A549 (cell line): Measurements from ENCODE around the gene FMOD. TPM values are rescaled to one million over a fixed set of nuclear protein-coding genes. Genes with fewer than 3 reads are reported as not detected.

Source experiments
- ATAC-seq, 2 experiments: fragments of 200-7000 bp in 1 of 2; fragments of >200 bp in 1 of 2; cut with Nextera tagmentation in 1 of 2; cut with Tn5 transposase in 1 of 2; 3 replicates each; pipeline versions ENCODE4 v1.8.0 to v1.9.1; 2018 to 2020; ENCODE audit warnings: mild to moderate bottlenecking in 1 of 2, moderate library complexity in 1 of 2
- CTCF ChIA-PET: fragments of 300-600 bp; sonication (Branson Sonifier 250); formaldehyde crosslinking; extraction: SDS; loops from one replicate; lab custom pipeline; 2021; ENCODE audit warnings: antibody characterized with exemption, inconsistent platforms; lab: Yijun Ruan, JAX
- POLR2A ChIA-PET: fragments of 350-600 bp; formaldehyde crosslinking; extraction: SDS; loops from one replicate; lab custom pipeline; 2021; ENCODE audit warnings: antibody characterized with exemption, inconsistent platforms; lab: Yijun Ruan, JAX
- DNase-seq, 2 experiments: peaks; one replicate each; pipeline versions ENCODE4 v3.0.0 to v3.0.0-alpha.2; 2011 to 2016; ENCODE audit warnings: low read depth in 1 of 2, low spot score in 1 of 2
- FAIRE-seq: peaks from 2 replicates; lab custom pipeline; 2011; peaks lifted over from hg19 to GRCh38; lab: Jason Lieb, UNC
- H3K27ac ChIP-seq, 2 experiments: fragments of >200 bp; sonication (Bioruptor Twin); formaldehyde crosslinking; 3 replicates each; pipeline ENCODE4 v1.5.1; 2016 to 2017
- H3K4me1 ChIP-seq: fragments of >200 bp; sonication (Bioruptor Twin); formaldehyde crosslinking; 3 replicates; pipeline ENCODE4 v1.6.1; 2016
- H3K4me2 ChIP-seq: fragments of >200 bp; sonication (Bioruptor Twin); formaldehyde crosslinking; 3 replicates; pipeline ENCODE4 v1.6.1; 2016
- H3K4me3 ChIP-seq: fragments of >200 bp; sonication (Bioruptor Twin); formaldehyde crosslinking; 3 replicates; pipeline ENCODE4 v1.5.1; 2016
- H3K9me3 ChIP-seq: fragments of >200 bp; sonication (Bioruptor Twin); formaldehyde crosslinking; 3 replicates; pipeline ENCODE4 v1.6.1; 2016
- EHF ChIP-seq: fragments of 250-450 bp; sonication (Bioruptor Pico); IDR thresholded peaks from 2 replicates; pipeline ENCODE4 v1.5.0; 2020; ENCODE audit warnings: mild to moderate bottlenecking
- ESRRA ChIP-seq: fragments of 150-350 bp; IDR thresholded peaks from 2 replicates; pipeline ENCODE4 v1.6.1; 2014; ENCODE audit warnings: mild to moderate bottlenecking, low read length, borderline replicate concordance
- FOSB ChIP-seq: fragments of 250-450 bp; sonication (Bioruptor Pico); IDR thresholded peaks from 2 replicates; pipeline ENCODE4 v1.5.0; 2020; ENCODE audit warnings: mild to moderate bottlenecking, moderate library complexity
- FOXS1 ChIP-seq: fragments of 250-450 bp; sonication (Bioruptor Pico); IDR thresholded peaks from 2 replicates; pipeline ENCODE4 v1.5.0; 2020; ENCODE audit warnings: mild to moderate bottlenecking, moderate library complexity
- GATA3 ChIP-seq: IDR thresholded peaks from 2 replicates; pipeline ENCODE4 v1.6.1; 2012; ENCODE audit warnings: borderline replicate concordance
- HDAC2 ChIP-seq: fragments of 200-600 bp; sonication (generic); IDR thresholded peaks from 2 replicates; pipeline ENCODE4 v1.6.1; 2016
- HOXB13 ChIP-seq: fragments of 250-450 bp; sonication (Bioruptor Pico); IDR thresholded peaks from 2 replicates; pipeline ENCODE4 v1.5.0; 2020; ENCODE audit warnings: low read depth, mild to moderate bottlenecking, moderate library complexity
- JUN ChIP-seq, 2 experiments: fragments of >200 bp; sonication (Bioruptor Twin); formaldehyde crosslinking; IDR thresholded peaks; 2 replicates in 1 of 2; 3 replicates in 1 of 2; pipeline ENCODE4 v1.6.1; 2016 to 2017
- KDM1A ChIP-seq: fragments of 200-600 bp; sonication (generic); IDR thresholded peaks from 2 replicates; pipeline ENCODE4 v1.6.1; 2016; ENCODE audit warnings: low read depth, mild to moderate bottlenecking
- MAFK ChIP-seq: fragments of 450-650 bp; IDR thresholded peaks from 2 replicates; pipeline ENCODE4 v1.6.1; 2014; ENCODE audit not compliant: partially characterized antibody
- POLR2A ChIP-seq: IDR thresholded peaks from 2 replicates; pipeline ENCODE4 v1.6.1; 2012; ENCODE audit warnings: mild to moderate bottlenecking, low read length
- RAD21 ChIP-seq, 2 experiments: fragments of >200 bp in 1 of 2; sonication (Bioruptor Twin) in 1 of 2; formaldehyde crosslinking in 1 of 2; IDR thresholded peaks in 1 of 2; conservative IDR thresholded peaks in 1 of 2; 2 replicates in 1 of 2; 3 replicates in 1 of 2; pipeline ENCODE4 v1.6.1; 2012 to 2018; ENCODE audit warnings: inconsistent platforms in 1 of 2
- RARB ChIP-seq: fragments of 250-450 bp; sonication (Bioruptor Pico); IDR thresholded peaks from 2 replicates; pipeline ENCODE4 v1.8.0; 2021; ENCODE audit warnings: mild to moderate bottlenecking, moderate library complexity
- RCOR1 ChIP-seq: fragments of 150-350 bp; IDR thresholded peaks from 2 replicates; pipeline ENCODE4 v1.6.1; 2014; ENCODE audit warnings: antibody characterized with exemption, low read length, low read depth
- REST ChIP-seq: fragments of 200-600 bp; sonication (generic); IDR thresholded peaks from 2 replicates; pipeline ENCODE4 v1.6.1; 2016; ENCODE audit warnings: antibody characterized with exemption, mild to moderate bottlenecking, moderate library complexity
- SREBF2 ChIP-seq: fragments of 450-650 bp; IDR thresholded peaks from 2 replicates; pipeline ENCODE4 v1.6.1; 2014; ENCODE audit warnings: mild to moderate bottlenecking, moderate library complexity
- TFCP2L1 ChIP-seq: fragments of 250-450 bp; sonication (Bioruptor Pico); IDR thresholded peaks from 2 replicates; pipeline ENCODE4 v1.5.0; 2021; ENCODE audit warnings: mild to moderate bottlenecking
- ZC3H11A ChIP-seq: fragments of 450-650 bp; IDR thresholded peaks from 2 replicates; pipeline ENCODE4 v1.6.1; 2014; ENCODE audit warnings: antibody characterized with exemption, mild to moderate bottlenecking
- ZFP36 ChIP-seq: fragments of 450-650 bp; IDR thresholded peaks from 2 replicates; pipeline ENCODE4 v1.6.1; 2014; ENCODE audit warnings: borderline replicate concordance; ENCODE audit not compliant: partially characterized antibody
- ZNF302 ChIP-seq: fragments of 250-450 bp; sonication (Bioruptor Pico); IDR thresholded peaks from 2 replicates; pipeline ENCODE4 v1.9.0; 2021; ENCODE audit warnings: inconsistent platforms, mild to moderate bottlenecking, moderate library complexity
- WGBS: methylation state at CpG from one replicate; pipeline ENCODE4 v1.1.6; 2017; ENCODE audit errors: missing lambda C conversion rate; 5-methylcytosine and 5-hydroxymethylcytosine counted together
- polyA plus RNA-seq, 4 experiments: library from polyadenylated mRNA; depleted of rRNA in 3 of 4; stranded (reverse); fragments of >200 nt; fragmentation: RNase III in 1 of 4; extraction: RNeasy Plus Mini Kit Qiagen cat#74134 plus additional on column Dnase treatment in 1 of 4; gene quantifications; 2 replicates in 3 of 4; 3 replicates in 1 of 4; pipeline ENCODE4 v1.2.3, GENCODE V29; 2011 to 2017

The FMOD gene
- polyA plus RNA-seq, 2 of the 4 experiments (the other 2 are of a cell fraction): 0.03 TPM; not detected in 1

- Histone ChIP-seq H3K4me3 (no peak overlapping the region), H3K4me1 (no peaks in the 10 kb centered on the region), H3K27ac (no peak overlapping the region)
- ATAC-seq (no peak), FAIRE-seq (no peak)
- POLR2A ChIA-PET: no interaction called here
- TF ChIP-seq GATA3: no peak
- no peak for TF ChIP-seq MAFK
- TF ChIP-seq ESRRA: no peak
- TF ChIP-seq, all 56 proteins: peak for 0
- 19% methylated on average over 4 of the region's 4 CpGs for WGBS
- Histone ChIP-seq H3K9me3 (no peaks in the 10 kb centered on the region; the same call in 2 of the 3 replicates), H3K4me2 (no peak overlapping the region)
- CTCF ChIA-PET: interaction anchor here (0.9 to 2.1 kb wide), 4 partner anchors 27 to 341 kb away, joined by 3 to 11 read pairs (median 3); no protein-coding TSS in a partner anchor
- no peak for DNase-seq
Measured at GRCh38 chr1:203380420-203381150, 29.7 kb upstream of the FMOD start.

- FAIRE-seq (no peak), ATAC-seq (no peak), DNase-seq (no peak)
- no peaks in the 10 kb centered on the region; the same call in 2 of the 3 replicates for H3K9me3 ChIP-seq
- ChIA-PET CTCF (interaction anchor here (1.1 to 2.1 kb wide), 5 partner anchors 11 to 341 kb away, joined by 3 to 11 read pairs (median 4); no protein-coding TSS in a partner anchor), POLR2A (no interaction called here)
- H3K4me1 ChIP-seq: no peaks in the 10 kb centered on the region
- H3K27ac ChIP-seq: no peak overlapping the region
- 7% methylated on average over 1 of the region's 1 CpG for WGBS
- no peak overlapping the region for H3K4me2 ChIP-seq
- H3K4me3 ChIP-seq: no peak overlapping the region
- no peak for TF ChIP-seq REST
- no peak for TF ChIP-seq TFCP2L1
- no peak for TF ChIP-seq SREBF2
- TF ChIP-seq POLR2A: no peak
- no peak for TF ChIP-seq ZNF302 (CRISPR knock-in tag)
- TF ChIP-seq EHF: no peak
- TF ChIP-seq HDAC2: no peak
Measured at GRCh38 chr1:203379825-203380224, 28.9 kb upstream of the FMOD start.

GRCh38 chr1:203378556-203379245 lies 27.8 kb upstream of the FMOD start:
- H3K9me3 ChIP-seq: no peaks in the 10 kb centered on the region; the same call in 2 of the 3 replicates
- H3K4me3 ChIP-seq: no peak overlapping the region
- no peak overlapping the region for H3K4me2 ChIP-seq
- CTCF ChIA-PET: interaction anchor here (0.7 to 2.1 kb wide), 6 partner anchors 12 to 339 kb away, joined by 3 to 11 read pairs (median 4); no protein-coding TSS in a partner anchor
- H3K4me1 ChIP-seq: no peaks in the 10 kb centered on the region
- DNase-seq (no peak), FAIRE-seq (no peak), ATAC-seq (no peak)
- POLR2A ChIA-PET: no interaction called here
- H3K27ac ChIP-seq: no peak overlapping the region
- WGBS: 24% methylated on average over 8 of the region's 8 CpGs
- TF ChIP-seq REST: no peak
- no peak for TF ChIP-seq HOXB13 (CRISPR knock-in tag)
- TF ChIP-seq FOXS1 (CRISPR knock-in tag): no peak
- no peak for TF ChIP-seq SREBF2
- no peak for TF ChIP-seq FOSB (CRISPR knock-in tag)
- TF ChIP-seq GATA3: no peak
- no peak for TF ChIP-seq ZC3H11A
- TF ChIP-seq RAD21 (conservative IDR thresholded peaks at IDR 0.05 in 1 of 2, IDR thresholded peaks at IDR 0.05 in 1 of 2): no peak
- TF ChIP-seq RCOR1: no peak
- no peak for TF ChIP-seq ZNF302 (CRISPR knock-in tag)
- TF ChIP-seq KDM1A: no peak
- TF ChIP-seq ZFP36: no peak
- no peak for TF ChIP-seq JUN (IDR thresholded peaks at IDR 0.05)
- no peak for TF ChIP-seq RARB (CRISPR knock-in tag)
- TF ChIP-seq, all 56 proteins: peak for 0
